Activated CD8-positive, alpha-beta memory T cell treated with anti-CD3 and anti-CD28 coated beads, Interleukin-2, amount 50 U/mL, for 48 hours (primary cell): ENCODE measurements around the gene FAM43A.

Experiments
- DNase-seq: peaks from one replicate; pipeline ENCODE4 v3.0.0-alpha.2; 2020

Gene FAM43A

GRCh38 chr3:194685718-194686413 is at the start of gene FAM43A:
TSS of gene FAM43A (plus strand) at chr3:194685883. CDS start at chr3:194686827, 944 bp downstream.
- peak; percentile 90 for DNase-seq

- peak; percentile 49 for DNase-seq
Measured at GRCh38 chr3:194637066-194637465, 48.6 kb upstream of the FAM43A start.

- DNase-seq, result peak; percentile 39
Measured at GRCh38 chr3:194637541-194638400, 47.9 kb upstream of the FAM43A start.

- DNase-seq, result peak; percentile 38
Measured at GRCh38 chr3:194638991-194639605, 46.6 kb upstream of the FAM43A start.

- DNase-seq, result peak; percentile 55
Measured at GRCh38 chr3:194640829-194641228, 44.9 kb upstream of the FAM43A start.

GRCh38 chr3:194642769-194643168 is 42.9 kb upstream of the FAM43A start:
- no peak for DNase-seq

- DNase-seq, result no peak
Measured at GRCh38 chr3:194647747-194648146, 37.9 kb upstream of the FAM43A start.

GRCh38 chr3:194654443-194654842 is 31.2 kb upstream of the FAM43A start:
- DNase-seq, result no peak

GRCh38 chr3:194657439-194657838 is 28.2 kb upstream of the FAM43A start:
- no peak for DNase-seq

- no peak for DNase-seq
Measured at GRCh38 chr3:194658477-194659242, 27.0 kb upstream of the FAM43A start.

GRCh38 chr3:194659778-194660177 is 25.9 kb upstream of the FAM43A start:
- DNase-seq, result no peak

- DNase-seq, result no peak
Measured at GRCh38 chr3:194661374-194661773, 24.3 kb upstream of the FAM43A start.

- no peak for DNase-seq
Measured at GRCh38 chr3:194661946-194662345, 23.7 kb upstream of the FAM43A start.

GRCh38 chr3:194664857-194665256 is 20.8 kb upstream of the FAM43A start:
- DNase-seq, result no peak

GRCh38 chr3:194667363-194667762 is 18.3 kb upstream of the FAM43A start:
- no peak for DNase-seq

GRCh38 chr3:194671511-194671899 is 14.2 kb upstream of the FAM43A start:
- DNase-seq, result no peak

- DNase-seq, result peak; percentile 92
Measured at GRCh38 chr3:194671900-194672808, 13.5 kb upstream of the FAM43A start, which contains the start of gene LSG1. TSS of gene LSG1 (minus strand) at chr3:194672191. CDS start at chr3:194672162, 29 bp downstream.

GRCh38 chr3:194672876-194673275 is 12.8 kb upstream of the FAM43A start:
- DNase-seq, result no peak

GRCh38 chr3:194673761-194674160 is 11.9 kb upstream of the FAM43A start:
- DNase-seq, result no peak

- DNase-seq, result peak; percentile 80
Measured at GRCh38 chr3:194675081-194675640, 10.5 kb upstream of the FAM43A start.

- no peak for DNase-seq
Measured at GRCh38 chr3:194675680-194676079, 10.0 kb upstream of the FAM43A start.
